ENCODE measurements around the gene ADRA1B. TPM values are rescaled to one million over a fixed set of nuclear protein-coding genes. Genes with fewer than 3 reads are reported as not detected.

Gene ADRA1B
- total RNA-seq, 1 donor from 2014 or later = 1.9 TPM

DNA sequence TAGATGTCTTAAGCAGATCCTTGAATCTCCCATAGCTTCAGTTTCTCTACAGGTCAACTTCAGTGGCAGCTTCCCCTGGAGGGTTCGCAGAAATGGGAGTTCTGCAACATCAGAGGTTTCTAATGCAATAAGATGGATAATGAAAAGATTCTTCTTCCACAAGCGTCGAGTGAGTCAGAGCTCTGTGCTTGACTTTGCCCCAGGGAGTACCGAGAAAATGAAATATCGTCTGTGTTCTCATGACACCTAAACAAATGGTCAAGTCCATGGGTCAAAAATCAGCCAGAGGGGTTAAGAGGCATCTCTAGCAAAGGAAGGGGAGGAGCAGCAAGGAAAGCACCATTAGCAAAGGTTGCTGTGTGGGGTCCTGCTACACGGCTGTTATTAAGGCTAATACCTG is 3.2 kb upstream of the ADRA1B start:
- Histone ChIP-seq H3K9me3 (ENCODE audit: insufficient read depth, low read depth, low read length) (no peaks in the 10 kb centered on the region), H3K27ac (ENCODE audit: low read depth, low read length) (peak overlapping the region; percentile 35), H4K20me1 (ENCODE audit: insufficient read depth, low read length) (no peaks in the 10 kb centered on the region), H3K79me2 (ENCODE audit: insufficient read depth, low read length) (no peaks in the 10 kb centered on the region), H3K27me3 (ENCODE audit: insufficient read depth, low read length) (no peaks in the 10 kb centered on the region), H3K9ac (ENCODE audit: low read length) (peak overlapping the region; percentile 6), H2AFZ (ENCODE audit: low read depth, low read length) (no peak overlapping the region), H3K4me3 (ENCODE audit: insufficient read depth, low read depth, low read length) (peak overlapping the region; percentile 17), H3K4me2 (ENCODE audit: low read length) (peak overlapping the region; percentile 71), H3K4me1 (ENCODE audit: insufficient read depth, low read length) (peaks cover 41% of the 10 kb centered on the region), H3K36me3 (ENCODE audit: insufficient read depth, low read length) (no peaks in the 10 kb centered on the region)
- peak; percentile 34 for FAIRE-seq
- H3K27me3 Mint-ChIP-seq (ENCODE audit: low read depth, unreplicated experiment) = peaks cover 6% of the 10 kb centered on the region
- H3K27ac Mint-ChIP-seq (ENCODE audit: unreplicated experiment) = peak overlapping the region; percentile 28
- no peaks in the 10 kb centered on the region for H3K36me3 Mint-ChIP-seq (ENCODE audit: low read depth, unreplicated experiment)
- TF ChIP-seq, protein P1, sequence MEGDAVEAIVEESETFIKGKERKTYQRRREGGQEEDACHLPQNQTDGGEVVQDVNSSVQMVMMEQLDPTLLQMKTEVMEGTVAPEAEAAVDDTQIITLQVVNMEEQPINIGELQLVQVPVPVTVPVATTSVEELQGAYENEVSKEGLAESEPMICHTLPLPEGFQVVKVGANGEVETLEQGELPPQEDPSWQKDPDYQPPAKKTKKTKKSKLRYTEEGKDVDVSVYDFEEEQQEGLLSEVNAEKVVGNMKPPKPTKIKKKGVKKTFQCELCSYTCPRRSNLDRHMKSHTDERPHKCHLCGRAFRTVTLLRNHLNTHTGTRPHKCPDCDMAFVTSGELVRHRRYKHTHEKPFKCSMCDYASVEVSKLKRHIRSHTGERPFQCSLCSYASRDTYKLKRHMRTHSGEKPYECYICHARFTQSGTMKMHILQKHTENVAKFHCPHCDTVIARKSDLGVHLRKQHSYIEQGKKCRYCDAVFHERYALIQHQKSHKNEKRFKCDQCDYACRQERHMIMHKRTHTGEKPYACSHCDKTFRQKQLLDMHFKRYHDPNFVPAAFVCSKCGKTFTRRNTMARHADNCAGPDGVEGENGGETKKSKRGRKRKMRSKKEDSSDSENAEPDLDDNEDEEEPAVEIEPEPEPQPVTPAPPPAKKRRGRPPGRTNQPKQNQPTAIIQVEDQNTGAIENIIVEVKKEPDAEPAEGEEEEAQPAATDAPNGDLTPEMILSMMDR (IDR thresholded peaks at IDR 0.05; ENCODE audit: insufficient read depth, low read depth, low read length) = no peak
- no peak for TF ChIP-seq EZH2 (IDR thresholded peaks at IDR 0.05; ENCODE audit: insufficient read depth, low read length)
- H3K9me3 Mint-ChIP-seq (ENCODE audit: unreplicated experiment) = no peaks in the 10 kb centered on the region
- peaks cover 47% of the 10 kb centered on the region for H3K4me1 Mint-ChIP-seq (ENCODE audit: low read depth, unreplicated experiment)
- no peak overlapping the region for H3K4me3 Mint-ChIP-seq (ENCODE audit: unreplicated experiment)
- peak; percentile 79 for DNase-seq (ENCODE audit: low read depth)

DNA sequence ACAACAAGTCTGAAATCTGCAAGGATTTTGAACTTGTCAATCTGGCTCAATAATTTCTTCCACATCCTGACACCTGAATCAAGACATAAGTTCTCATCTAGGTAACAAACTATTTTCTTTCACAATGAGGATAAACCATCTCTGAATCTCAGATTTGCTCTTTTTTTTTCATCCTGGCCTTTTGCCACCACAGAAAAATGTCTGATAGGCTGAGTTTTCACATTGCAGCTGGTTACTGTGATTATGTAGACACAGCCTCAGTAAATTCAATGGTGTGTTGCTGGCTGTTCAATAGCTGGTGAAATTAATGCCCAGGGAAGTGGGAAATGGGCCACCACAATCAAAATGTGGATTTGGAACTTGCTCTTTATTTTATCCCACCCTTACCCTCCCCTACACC is 2.8 kb upstream of the ADRA1B start:
- Histone ChIP-seq H3K4me3 (ENCODE audit: insufficient read depth, low read depth, low read length) (peak overlapping the region; percentile 17), H3K79me2 (ENCODE audit: insufficient read depth, low read length) (no peaks in the 10 kb centered on the region), H3K9ac (ENCODE audit: low read length) (no peak overlapping the region), H3K27ac (ENCODE audit: low read depth, low read length) (no peak overlapping the region), H3K36me3 (ENCODE audit: insufficient read depth, low read length) (no peaks in the 10 kb centered on the region), H3K27me3 (ENCODE audit: insufficient read depth, low read length) (no peaks in the 10 kb centered on the region), H2AFZ (ENCODE audit: low read depth, low read length) (no peak overlapping the region), H3K9me3 (ENCODE audit: insufficient read depth, low read depth, low read length) (no peaks in the 10 kb centered on the region), H3K4me1 (ENCODE audit: insufficient read depth, low read length) (peaks cover 40% of the 10 kb centered on the region), H3K4me2 (ENCODE audit: low read length) (peak overlapping the region; percentile 71), H4K20me1 (ENCODE audit: insufficient read depth, low read length) (no peaks in the 10 kb centered on the region)
- Mint-ChIP-seq H3K4me1 (ENCODE audit: low read depth, unreplicated experiment) (peaks cover 47% of the 10 kb centered on the region), H3K9me3 (ENCODE audit: unreplicated experiment) (no peaks in the 10 kb centered on the region), H3K36me3 (ENCODE audit: low read depth, unreplicated experiment) (no peaks in the 10 kb centered on the region), H3K27ac (ENCODE audit: unreplicated experiment) (peak overlapping the region; percentile 5), H3K4me3 (ENCODE audit: unreplicated experiment) (no peak overlapping the region), H3K27me3 (ENCODE audit: low read depth, unreplicated experiment) (peaks cover 10% of the 10 kb centered on the region)
- FAIRE-seq = peak; percentile 34
- DNase-seq (ENCODE audit: low read depth) = no peak
- TF ChIP-seq, protein P1 (IDR thresholded peaks at IDR 0.05; ENCODE audit: insufficient read depth, low read depth, low read length) = no peak
- no peak for TF ChIP-seq EZH2 (IDR thresholded peaks at IDR 0.05; ENCODE audit: insufficient read depth, low read length)

DNA sequence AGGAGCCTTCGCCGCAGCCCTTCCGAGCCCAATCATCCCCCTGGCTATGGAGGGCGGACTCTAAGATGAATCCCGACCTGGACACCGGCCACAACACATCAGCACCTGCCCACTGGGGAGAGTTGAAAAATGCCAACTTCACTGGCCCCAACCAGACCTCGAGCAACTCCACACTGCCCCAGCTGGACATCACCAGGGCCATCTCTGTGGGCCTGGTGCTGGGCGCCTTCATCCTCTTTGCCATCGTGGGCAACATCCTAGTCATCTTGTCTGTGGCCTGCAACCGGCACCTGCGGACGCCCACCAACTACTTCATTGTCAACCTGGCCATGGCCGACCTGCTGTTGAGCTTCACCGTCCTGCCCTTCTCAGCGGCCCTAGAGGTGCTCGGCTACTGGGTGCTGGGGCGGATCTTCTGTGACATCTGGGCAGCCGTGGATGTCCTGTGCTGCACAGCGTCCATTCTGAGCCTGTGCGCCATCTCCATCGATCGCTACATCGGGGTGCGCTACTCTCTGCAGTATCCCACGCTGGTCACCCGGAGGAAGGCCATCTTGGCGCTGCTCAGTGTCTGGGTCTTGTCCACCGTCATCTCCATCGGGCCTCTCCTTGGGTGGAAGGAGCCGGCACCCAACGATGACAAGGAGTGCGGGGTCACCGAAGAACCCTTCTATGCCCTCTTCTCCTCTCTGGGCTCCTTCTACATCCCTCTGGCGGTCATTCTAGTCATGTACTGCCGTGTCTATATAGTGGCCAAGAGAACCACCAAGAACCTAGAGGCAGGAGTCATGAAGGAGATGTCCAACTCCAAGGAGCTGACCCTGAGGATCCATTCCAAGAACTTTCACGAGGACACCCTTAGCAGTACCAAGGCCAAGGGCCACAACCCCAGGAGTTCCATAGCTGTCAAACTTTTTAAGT is 819 bp downstream of the ADRA1B start:
- H3K4me1 Mint-ChIP-seq (ENCODE audit: low read depth, unreplicated experiment) = peaks cover 35% of the 10 kb centered on the region

More for the DNA sequence above, 819 bp downstream of the ADRA1B start:
- no peak for TF ChIP-seq EZH2 (IDR thresholded peaks at IDR 0.05; ENCODE audit: insufficient read depth, low read length)
- TF ChIP-seq, protein P1 (IDR thresholded peaks at IDR 0.05; ENCODE audit: insufficient read depth, low read depth, low read length) = no peak
- H3K9ac ChIP-seq (ENCODE audit: low read length) = peak overlapping the region; percentile 55
- no peaks in the 10 kb centered on the region for H3K27me3 ChIP-seq (ENCODE audit: insufficient read depth, low read length)
- no peaks in the 10 kb centered on the region for H3K9me3 ChIP-seq (ENCODE audit: insufficient read depth, low read depth, low read length)
- peak overlapping the region; percentile 75 for H3K4me3 Mint-ChIP-seq (ENCODE audit: unreplicated experiment)
- peaks cover 20% of the 10 kb centered on the region for H3K27me3 Mint-ChIP-seq (ENCODE audit: low read depth, unreplicated experiment)
- no peaks in the 10 kb centered on the region for H3K79me2 ChIP-seq (ENCODE audit: insufficient read depth, low read length)
- H3K4me2 ChIP-seq (ENCODE audit: low read length) = peak overlapping the region; percentile 86
- no peaks in the 10 kb centered on the region for H3K36me3 ChIP-seq (ENCODE audit: insufficient read depth, low read length)
- DNase-seq (ENCODE audit: low read depth) (no peak), FAIRE-seq (no peak)
- H3K4me1 ChIP-seq (ENCODE audit: insufficient read depth, low read length) = peaks cover 32% of the 10 kb centered on the region
- no peaks in the 10 kb centered on the region for H4K20me1 ChIP-seq (ENCODE audit: insufficient read depth, low read length)
- H3K9me3 Mint-ChIP-seq (ENCODE audit: unreplicated experiment) = peaks cover 4% of the 10 kb centered on the region
- no peaks in the 10 kb centered on the region for H3K36me3 Mint-ChIP-seq (ENCODE audit: low read depth, unreplicated experiment)
- peak overlapping the region; percentile 54 for H3K4me3 ChIP-seq (ENCODE audit: insufficient read depth, low read depth, low read length)
- H3K27ac ChIP-seq (ENCODE audit: low read depth, low read length) = no peak overlapping the region
- H3K27ac Mint-ChIP-seq (ENCODE audit: unreplicated experiment) = no peak overlapping the region
- H2AFZ ChIP-seq (ENCODE audit: low read depth, low read length) = peak overlapping the region; percentile 78
